GM12878 (cell line): Measurements from ENCODE around the gene ATP2A3. TPM values are rescaled to one million over a fixed set of nuclear protein-coding genes. Genes with fewer than 3 reads are reported as not detected.

Experiments
- ATAC-seq: fragments of 200-7000 bp; cut with Tn5 transposase; 3 replicates; pipeline ENCODE4 v1.9.1; 2020; ENCODE audit warnings: mild to moderate bottlenecking, moderate library complexity
- BruUV-seq: library from RNA; stranded (reverse); fragments of 400-500 nt; replicated peaks from 2 replicates; lab custom pipeline; 2021; lab: Mats Ljungman, UMichigan
- CTCF ChIA-PET: fragments of 300-600 bp; sonication (Branson Sonifier 250); formaldehyde crosslinking; extraction: SDS; loops from one replicate; lab custom pipeline; 2021; ENCODE audit warnings: inconsistent platforms; lab: Yijun Ruan, JAX
- POLR2A ChIA-PET: fragments of 350-600 bp; formaldehyde crosslinking; extraction: SDS; loops from one replicate; lab custom pipeline; 2021; ENCODE audit warnings: inconsistent platforms; lab: Charles Lee
- RAD21 ChIA-PET: fragments of 300-600 bp; sonication (Branson Sonifier 250); formaldehyde crosslinking; loops from one replicate; lab custom pipeline; 2023; ENCODE audit warnings: antibody characterized with exemption; ENCODE audit not compliant: unreplicated experiment; lab: Charles Lee
- SMC1A ChIA-PET: fragments of 300-600 bp; sonication (Branson Sonifier 250); formaldehyde crosslinking; loops from one replicate; lab custom pipeline; 2023; ENCODE audit not compliant: unreplicated experiment, uncharacterized antibody; lab: Charles Lee
- DNase-seq: peaks from one replicate; pipeline ENCODE4 v3.0.0-alpha.2; 2011; ENCODE audit warnings: low read depth, low spot score
- FAIRE-seq: peaks from 3 replicates; lab custom pipeline; 2011; peaks lifted over from hg19 to GRCh38; lab: Jason Lieb, UNC
- H2AFZ ChIP-seq: 2 replicates; pipeline ENCODE4 v1.6.0; 2011; ENCODE audit warnings: low read depth, low read length, control low read depth; ENCODE audit not compliant: control insufficient read depth
- H3K27ac ChIP-seq: 2 replicates; pipeline ENCODE4 v1.5.1; 2011; ENCODE audit warnings: control low read depth; ENCODE audit not compliant: control insufficient read depth, insufficient read depth
- H3K27me3 ChIP-seq, 2 experiments: replicated peaks in 1 of 2; 2 replicates each; pipeline versions ENCODE4 v1.6.0 to v1.6.1; 2011; ENCODE audit warnings: low read length in 1 of 2; ENCODE audit not compliant: control insufficient read depth in 2 of 2, insufficient read depth in 2 of 2
- H3K36me3 ChIP-seq, 2 experiments: 2 replicates each; pipeline ENCODE4 v1.5.1; 2011; ENCODE audit warnings: low read length in 1 of 2; ENCODE audit not compliant: control insufficient read depth in 2 of 2, insufficient read depth in 2 of 2
- H3K4me1 ChIP-seq: 2 replicates; pipeline ENCODE4 v1.6.1; 2011; ENCODE audit warnings: mild to moderate bottlenecking, low read length, moderate library complexity, mixed read lengths; ENCODE audit not compliant: control insufficient read depth, insufficient read depth
- H3K4me2 ChIP-seq: 2 replicates; pipeline ENCODE4 v1.6.0; 2011; ENCODE audit warnings: control low read depth; ENCODE audit not compliant: control insufficient read depth, insufficient read depth
- H3K4me3 ChIP-seq: fragments of 200-600 bp; sonication (generic); 2 replicates; pipeline ENCODE4 v1.5.1; 2016
- H3K79me2 ChIP-seq: 2 replicates; pipeline ENCODE4 v1.6.0; 2011; ENCODE audit warnings: low read length; ENCODE audit not compliant: control insufficient read depth, insufficient read depth
- H3K9ac ChIP-seq: 2 replicates; pipeline ENCODE4 v1.8.0; 2011; ENCODE audit warnings: low read length, control low read depth, mixed read lengths; ENCODE audit not compliant: control insufficient read depth, insufficient read depth
- H3K9me3 ChIP-seq: replicated peaks from 3 replicates; pipeline ENCODE4 v1.5.1; 2011; ENCODE audit warnings: mild to moderate bottlenecking, low read length; ENCODE audit not compliant: control insufficient read depth, insufficient read depth
- H4K20me1 ChIP-seq: 2 replicates; pipeline ENCODE4 v1.6.0; 2011; ENCODE audit not compliant: control insufficient read depth, insufficient read depth
- BHLHE40 ChIP-seq, 2 experiments: fragments of 450-650 bp in 1 of 2; IDR thresholded peaks; 2 replicates each; pipeline ENCODE4 v1.6.1; 2011 to 2017; ENCODE audit warnings: low read depth in 2 of 2, borderline replicate concordance in 1 of 2, improper control_type of control experiment in 1 of 2, low read length in 1 of 2, mild to moderate bottlenecking in 1 of 2
- CBX5 ChIP-seq: sonication (generic); IDR thresholded peaks from 2 replicates; pipeline ENCODE4 v1.6.1; 2016; ENCODE audit warnings: low read depth, moderate library complexity, mild to moderate bottlenecking, inconsistent platforms
- CREM ChIP-seq: IDR thresholded peaks from 2 replicates; pipeline ENCODE4 v1.6.1; 2014; ENCODE audit warnings: antibody characterized with exemption, low read depth
- HCFC1 ChIP-seq: fragments of 150-350 bp; IDR thresholded peaks from 2 replicates; pipeline ENCODE4 v1.6.1; 2014; ENCODE audit warnings: low read length
- KLF5 ChIP-seq: fragments of 450-650 bp; IDR thresholded peaks from 2 replicates; pipeline ENCODE4 v1.6.1; 2014; ENCODE audit warnings: mild to moderate bottlenecking; ENCODE audit not compliant: partially characterized antibody
- NFIC ChIP-seq: IDR thresholded peaks from 2 replicates; pipeline ENCODE4 v1.6.1; 2012; ENCODE audit warnings: low read depth, mild to moderate bottlenecking, inconsistent platforms, low read length, moderate library complexity
- POLR2A ChIP-seq: IDR thresholded peaks from 2 replicates; pipeline ENCODE4 v1.6.1; 2011; ENCODE audit warnings: low read depth, mild to moderate bottlenecking, low read length
- RAD21 ChIP-seq: IDR thresholded peaks from 2 replicates; pipeline ENCODE4 v1.6.1; 2011; ENCODE audit warnings: mild to moderate bottlenecking, low read depth, low read length, moderate library complexity; ENCODE audit not compliant: insufficient read depth
- RB1 ChIP-seq: fragments of 450-650 bp; formaldehyde crosslinking; IDR thresholded peaks from 2 replicates; pipeline ENCODE4 v1.6.1; 2017; ENCODE audit warnings: mild to moderate bottlenecking, borderline replicate concordance
- SIN3A ChIP-seq: IDR thresholded peaks from 2 replicates; pipeline ENCODE4 v1.6.1; 2012; ENCODE audit warnings: low read depth, low read length, improper control_type of control experiment
- SMARCA5 ChIP-seq: fragments of 450-650 bp; IDR thresholded peaks from 2 replicates; pipeline ENCODE4 v1.6.1; 2017; ENCODE audit warnings: mild to moderate bottlenecking
- SMC3 ChIP-seq: IDR thresholded peaks from 2 replicates; pipeline ENCODE4 v1.6.1; 2011; ENCODE audit warnings: low read length, improper control_type of control experiment, borderline replicate concordance
- TCF12 ChIP-seq: IDR thresholded peaks from 2 replicates; pipeline ENCODE4 v1.6.1; 2011; ENCODE audit warnings: low read depth, mild to moderate bottlenecking, low read length
- TCF3 ChIP-seq: IDR thresholded peaks from 2 replicates; pipeline ENCODE4 v1.6.1; 2012; ENCODE audit warnings: low read depth, mild to moderate bottlenecking, low read length, borderline replicate concordance; ENCODE audit not compliant: insufficient read depth
- YY1 ChIP-seq: IDR thresholded peaks from 2 replicates; pipeline ENCODE4 v1.6.1; 2011; ENCODE audit warnings: low read depth, mild to moderate bottlenecking, low read length
- WGBS: methylation state at CpG from one replicate; pipeline ENCODE4 v1.1.6; 2016; ENCODE audit warnings: low lambda C conversion rate; ENCODE audit not compliant: insufficient replicate concordance, insufficient coverage; ENCODE audit errors: missing lambda C conversion rate; 5-methylcytosine and 5-hydroxymethylcytosine counted together
- in situ Hi-C: fragments of 300-500 bp; cut with MboI; formaldehyde crosslinking; loops from 9 replicates; pipeline ENCODE4 v1.14.3; 2018; ENCODE audit warnings: mixed read lengths
- intact Hi-C: fragments of 100-400 bp; cut with micrococcal nuclease; formaldehyde crosslinking; loops from one replicate; pipeline ENCODE4 v1.14.2; 2022; ENCODE audit not compliant: unreplicated experiment
- polyA plus RNA-seq, 11 experiments: library from polyadenylated mRNA; depleted of rRNA in 4 of 11; unstranded in 6 of 11; stranded (reverse) in 5 of 11; fragments of >200 nt; fragmentation: Nextera tagmentation in 4 of 11; fragmentation: Illumina TruSeq in 1 of 11; extraction: Ambion mirVana in 4 of 11; extraction: Trizol in 1 of 11; gene quantifications; 1 replicate in 1 of 11; 2 replicates in 10 of 11; pipeline versions ENCODE4 v1.2.1 to v1.2.3, GENCODE V29; 2011 to 2016; ENCODE audit warnings: inconsistent platforms in 2 of 11, missing spikeins in 2 of 11, low read depth in 1 of 11
- total RNA-seq, 4 experiments: library from RNA; depleted of rRNA in 3 of 4; stranded (reverse); fragments of >200 nt in 3 of 4; fragmentation: Illumina TruSeq in 1 of 4; extraction: Trizol in 1 of 4; gene quantifications; 2 replicates each; pipeline versions ENCODE4 v1.2.1 to v1.2.3, GENCODE V29; 2013 to 2021
- TF ChIP-seq, protein P1 (sequence below): fragments of 450-650 bp; IDR thresholded peaks from 2 replicates; pipeline ENCODE4 v1.6.1; 2017; ENCODE audit warnings: mild to moderate bottlenecking
- TF ChIP-seq, protein P2 (sequence below), 3 experiments: IDR thresholded peaks in 2 of 3; conservative IDR thresholded peaks in 1 of 3; 2 replicates each; pipeline ENCODE4 v1.5.1; 2011; ENCODE audit warnings: low read depth in 3 of 3, low read length in 3 of 3, mild to moderate bottlenecking in 3 of 3, control low read depth in 2 of 3, moderate library complexity in 2 of 3, inconsistent platforms in 1 of 3, mixed read lengths in 1 of 3; ENCODE audit not compliant: control insufficient read depth in 2 of 3, insufficient read depth in 1 of 3; ENCODE audit errors: extremely low read depth in 1 of 3
- TF ChIP-seq, protein P3 (sequence below): fragments of 450-650 bp; IDR thresholded peaks from 2 replicates; pipeline ENCODE4 v1.6.1; 2016; ENCODE audit warnings: mild to moderate bottlenecking

Gene ATP2A3
- total and polyA plus RNA-seq, 10 of the 15 experiments (the other 5 are each of a cell fraction or from before 2014, with no cell fraction given), result 1.0 to 99.2 (median 37.9) TPM

DNA sequence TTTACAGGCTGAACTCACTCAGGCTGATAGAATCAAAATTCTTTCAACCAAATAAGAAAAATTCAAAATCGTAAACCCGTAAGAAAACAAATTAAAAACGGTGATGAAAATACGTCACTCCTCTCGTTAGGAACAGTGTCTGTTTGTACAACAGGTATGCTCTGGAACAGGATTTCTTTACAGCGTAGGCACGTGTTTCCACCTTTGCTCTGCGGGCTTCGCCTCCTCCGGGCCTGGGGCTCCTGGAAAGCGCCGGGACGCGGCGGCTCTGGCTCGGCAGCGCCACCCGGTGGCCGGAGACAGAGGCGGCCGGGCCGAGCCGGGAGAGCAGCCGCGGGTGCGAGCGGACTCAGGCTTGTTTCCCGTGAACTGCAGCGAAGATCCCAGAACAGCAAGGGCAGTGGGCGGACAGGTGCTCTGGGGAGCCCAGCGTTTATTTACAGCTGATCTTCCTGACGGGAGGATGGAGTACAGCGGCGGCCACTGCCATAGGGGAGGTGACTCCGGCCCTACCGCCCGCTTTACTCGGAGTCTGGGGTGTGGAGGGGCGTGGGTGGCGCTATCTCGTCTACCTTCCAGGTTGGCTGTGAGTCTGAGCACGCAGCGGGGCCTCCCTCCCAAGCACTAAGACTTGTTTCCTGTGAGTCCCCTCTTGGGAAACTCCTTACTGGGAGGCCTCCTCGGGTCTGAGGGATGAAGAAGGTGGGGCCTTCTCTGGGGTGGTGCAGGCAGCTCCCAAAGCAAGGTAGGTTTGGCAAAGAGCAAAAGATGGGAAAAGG lies 40.5 kb upstream of the ATP2A3 start:
- TF ChIP-seq CREM, result 0 out of 2 replicates have a peak, but pooled peaks have one; percentile 6
- TF ChIP-seq YY1, result peak; percentile 59
- no peak for TF ChIP-seq KLF5
- no peak for TF ChIP-seq SIN3A
- TF ChIP-seq, protein P1, sequence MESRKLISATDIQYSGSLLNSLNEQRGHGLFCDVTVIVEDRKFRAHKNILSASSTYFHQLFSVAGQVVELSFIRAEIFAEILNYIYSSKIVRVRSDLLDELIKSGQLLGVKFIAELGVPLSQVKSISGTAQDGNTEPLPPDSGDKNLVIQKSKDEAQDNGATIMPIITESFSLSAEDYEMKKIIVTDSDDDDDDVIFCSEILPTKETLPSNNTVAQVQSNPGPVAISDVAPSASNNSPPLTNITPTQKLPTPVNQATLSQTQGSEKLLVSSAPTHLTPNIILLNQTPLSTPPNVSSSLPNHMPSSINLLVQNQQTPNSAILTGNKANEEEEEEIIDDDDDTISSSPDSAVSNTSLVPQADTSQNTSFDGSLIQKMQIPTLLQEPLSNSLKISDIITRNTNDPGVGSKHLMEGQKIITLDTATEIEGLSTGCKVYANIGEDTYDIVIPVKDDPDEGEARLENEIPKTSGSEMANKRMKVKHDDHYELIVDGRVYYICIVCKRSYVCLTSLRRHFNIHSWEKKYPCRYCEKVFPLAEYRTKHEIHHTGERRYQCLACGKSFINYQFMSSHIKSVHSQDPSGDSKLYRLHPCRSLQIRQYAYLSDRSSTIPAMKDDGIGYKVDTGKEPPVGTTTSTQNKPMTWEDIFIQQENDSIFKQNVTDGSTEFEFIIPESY, result peak; percentile 88
- TF ChIP-seq, protein P2, sequence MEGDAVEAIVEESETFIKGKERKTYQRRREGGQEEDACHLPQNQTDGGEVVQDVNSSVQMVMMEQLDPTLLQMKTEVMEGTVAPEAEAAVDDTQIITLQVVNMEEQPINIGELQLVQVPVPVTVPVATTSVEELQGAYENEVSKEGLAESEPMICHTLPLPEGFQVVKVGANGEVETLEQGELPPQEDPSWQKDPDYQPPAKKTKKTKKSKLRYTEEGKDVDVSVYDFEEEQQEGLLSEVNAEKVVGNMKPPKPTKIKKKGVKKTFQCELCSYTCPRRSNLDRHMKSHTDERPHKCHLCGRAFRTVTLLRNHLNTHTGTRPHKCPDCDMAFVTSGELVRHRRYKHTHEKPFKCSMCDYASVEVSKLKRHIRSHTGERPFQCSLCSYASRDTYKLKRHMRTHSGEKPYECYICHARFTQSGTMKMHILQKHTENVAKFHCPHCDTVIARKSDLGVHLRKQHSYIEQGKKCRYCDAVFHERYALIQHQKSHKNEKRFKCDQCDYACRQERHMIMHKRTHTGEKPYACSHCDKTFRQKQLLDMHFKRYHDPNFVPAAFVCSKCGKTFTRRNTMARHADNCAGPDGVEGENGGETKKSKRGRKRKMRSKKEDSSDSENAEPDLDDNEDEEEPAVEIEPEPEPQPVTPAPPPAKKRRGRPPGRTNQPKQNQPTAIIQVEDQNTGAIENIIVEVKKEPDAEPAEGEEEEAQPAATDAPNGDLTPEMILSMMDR (IDR thresholded peaks at IDR 0.05 in 2 of 3, conservative IDR thresholded peaks at IDR 0.05 in 1 of 3; ENCODE audit: control insufficient read depth in 2 of 3, extremely low read depth in 1 of 3, insufficient read depth in 1 of 3, low read depth in 3 of 3, low read length in 3 of 3), result peak; percentile 81 to 85 (median 83)
- 0 out of 2 replicates have a peak, but pooled peaks have one; percentile 24 for TF ChIP-seq SMARCA5
- TF ChIP-seq, protein P3, sequence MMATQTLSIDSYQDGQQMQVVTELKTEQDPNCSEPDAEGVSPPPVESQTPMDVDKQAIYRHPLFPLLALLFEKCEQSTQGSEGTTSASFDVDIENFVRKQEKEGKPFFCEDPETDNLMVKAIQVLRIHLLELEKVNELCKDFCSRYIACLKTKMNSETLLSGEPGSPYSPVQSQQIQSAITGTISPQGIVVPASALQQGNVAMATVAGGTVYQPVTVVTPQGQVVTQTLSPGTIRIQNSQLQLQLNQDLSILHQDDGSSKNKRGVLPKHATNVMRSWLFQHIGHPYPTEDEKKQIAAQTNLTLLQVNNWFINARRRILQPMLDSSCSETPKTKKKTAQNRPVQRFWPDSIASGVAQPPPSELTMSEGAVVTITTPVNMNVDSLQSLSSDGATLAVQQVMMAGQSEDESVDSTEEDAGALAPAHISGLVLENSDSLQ, result no peak
- no peak for TF ChIP-seq NFIC
- TF ChIP-seq TCF12, result 0 out of 2 replicates have a peak, but pooled peaks have one; percentile 9
- TF ChIP-seq RAD21, result peak; percentile 85
- TF ChIP-seq SMC3, result peak; percentile 97
- TF ChIP-seq TCF3, result 0 out of 2 replicates have a peak, but pooled peaks have one; percentile 47
- TF ChIP-seq RB1, result peak; percentile 34; the same call in 1 of the 2 replicates
- TF ChIP-seq HCFC1, result no peak
- TF ChIP-seq BHLHE40 (IDR thresholded peaks at IDR 0.05; ENCODE audit: borderline replicate concordance in 1 of 2, low read depth in 2 of 2, low read length in 1 of 2), result peak; percentile 60 to 66; a peak in 3 of 4 replicates
- TF ChIP-seq CBX5, result 0 out of 2 replicates have a peak, but pooled peaks have one; percentile 55
- TF ChIP-seq POLR2A, result 0 out of 2 replicates have a peak, but pooled peaks have one; percentile 34
- BruUV-seq, result no TSS peak
- ChIA-PET RAD21 (interaction anchor here (1.0 to 5.1 kb wide), 3 partner anchors 91 to 267 kb away, joined by 3 to 25 read pairs (median 12); no protein-coding TSS in a partner anchor), CTCF (interaction anchor here (0.6 to 10.5 kb wide), 12 partner anchors 16 to 267 kb away, joined by 3 to 99 read pairs (median 3); partner anchors contain the start of genes ATP2A3 and NCBP3), POLR2A (no interaction called here), SMC1A (interaction anchor here (1.1 kb wide), 2 partner anchors 40 to 91 kb away, joined by 7 to 10 read pairs; no protein-coding TSS in a partner anchor)
- H2AFZ ChIP-seq, result no peak overlapping the region
- H3K36me3 ChIP-seq, result peaks cover 9 to 11% of the 10 kb centered on the region in 2 experiments
- no peaks in the 10 kb centered on the region for H4K20me1 ChIP-seq
- H3K4me2 ChIP-seq, result no peak overlapping the region
- DNase-seq, result peak; percentile 5
- no peaks in the 10 kb centered on the region for H3K4me1 ChIP-seq
- no peaks in the 10 kb centered on the region for H3K79me2 ChIP-seq
- no peak overlapping the region for H3K9ac ChIP-seq
- peak; percentile 90 for ATAC-seq
- WGBS, result 36% methylated on average over 40 of the region's 44 CpGs
- intact Hi-C loops (loop anchor here (1.0 to 10.0 kb wide), 4 partner anchors 42 to 270 kb away; partner anchors contain the start of gene ATP2A3), in situ Hi-C loops (loop anchor here (5.0 kb wide), 2 partner anchors 92 to 137 kb away; no protein-coding TSS in a partner anchor)
- no peak overlapping the region for H3K4me3 ChIP-seq
- no peak overlapping the region for H3K27ac ChIP-seq
- FAIRE-seq, result peak; percentile 23
- H3K9me3 ChIP-seq, result no peaks in the 10 kb centered on the region
- no peaks in the 10 kb centered on the region for H3K27me3 ChIP-seq
